Measurements from ENCODE around the gene TBC1D10B. TPM values are rescaled to one million over a fixed set of nuclear protein-coding genes. Genes with fewer than 3 reads are reported as not detected.

TBC1D10B gene
- total and polyA plus RNA-seq, 2 of the 8 experiments (the other 6 are each of a cell fraction or from before 2014, with no cell fraction given) = 15.4 to 28.6 TPM

GRCh38 chr16:30375864-30376263 is 5.6 kb upstream of the TBC1D10B start:
- 0 out of 2 replicates have a peak overlapping the region, but pooled peaks have one; percentile 9 for H2BK12ac ChIP-seq (ENCODE audit: low read depth, low read length)
- no peak overlapping the region for H2BK15ac ChIP-seq (ENCODE audit: low read length)
- H3K14ac ChIP-seq (ENCODE audit: insufficient read length) = no peak overlapping the region
- DNase-seq (ENCODE audit: low read depth in 1 of 2, low spot score in 2 of 2) (no peak), FAIRE-seq (no peak)
- H3K56ac ChIP-seq (replicated peaks; ENCODE audit: insufficient read length, low read depth, low read length) = no peak overlapping the region
- peaks cover 10% of the 10 kb centered on the region for H3K23me2 ChIP-seq (ENCODE audit: low read depth, low read length)
- H3K9ac ChIP-seq (replicated peaks in 1 of 4; ENCODE audit: extremely low read depth in 1 of 4, low read depth in 3 of 4, low read length in 3 of 4) = no peak overlapping the region; a peak in 1 of 7 replicates
- H3K27ac ChIP-seq (ENCODE audit: low read depth, low read length) = no peak overlapping the region
- ChIA-PET CTCF (ENCODE audit: partially characterized antibody) (interaction anchor here (0.8 to 1.1 kb wide), 2 partner anchors 12 to 27 kb away, joined by 3 to 8 read pairs; no protein-coding TSS in a partner anchor), POLR2A (ENCODE audit: partially characterized antibody) (interaction anchor here (0.8 to 13.6 kb wide), 6 partner anchors 13 to 372 kb away, joined by 3 to 151 read pairs (median 8); partner anchors contain the start of genes CD2BP2, PHKG2, ZNF48 and ZNF771)
- no peaks in the 10 kb centered on the region for H3K36me3 ChIP-seq (ENCODE audit: control insufficient read depth in 2 of 4, insufficient read depth in 4 of 4, low read length in 3 of 4)
- peak overlapping the region; percentile 62 for H4K91ac ChIP-seq (replicated peaks; ENCODE audit: insufficient read length, low read length)
- peak; percentile 61 for TF ChIP-seq TEAD4 (IDR thresholded peaks at IDR 0.05; ENCODE audit: low read depth, low read length)
- TF ChIP-seq TCF12 (IDR thresholded peaks at IDR 0.05; ENCODE audit: low read depth, low read length) = 0 out of 2 replicates have a peak, but pooled peaks have one; percentile 53
- TF ChIP-seq KDM4A (IDR thresholded peaks at IDR 0.05; ENCODE audit: low read depth, low read length, severe bottlenecking) = no peak
- 0 out of 2 replicates have a peak, but pooled peaks have one; percentile 15 for TF ChIP-seq SP1 (IDR thresholded peaks at IDR 0.05; ENCODE audit: low read depth, low read length)
- 92% methylated on average over 8 of the region's 8 CpGs; no CpG with 5 or more reads in 1 of the 2 experiments for WGBS, 2 experiments (ENCODE audit: extremely low coverage in 1 of 2, insufficient coverage in 1 of 2, insufficient read length in 1 of 2, insufficient replicate concordance in 2 of 2, low coverage in 1 of 2, low lambda C conversion rate in 2 of 2, missing lambda C conversion rate in 1 of 2)
- H3K4me1 ChIP-seq (replicated peaks in 1 of 4; ENCODE audit: control insufficient read depth in 3 of 4, insufficient read depth in 4 of 4, low read length in 3 of 4) = peaks cover 0 to 9% (median 8%) of the 10 kb centered on the region in 4 experiments; a peak in 5 of 7 replicates
- no peaks in the 10 kb centered on the region for H4K20me1 ChIP-seq (replicated peaks in 1 of 2; ENCODE audit: control insufficient read depth in 1 of 2, insufficient read depth in 2 of 2, low read length in 2 of 2)
- no peak overlapping the region for H2AK5ac ChIP-seq (ENCODE audit: low read depth, low read length)
- H3K4me2 ChIP-seq (ENCODE audit: insufficient read depth in 1 of 2, low read depth in 2 of 2, low read length in 2 of 2) = no peak overlapping the region; a peak in 1 of 4 replicates
- no peak overlapping the region for H3K4me3 ChIP-seq (ENCODE audit: extremely low read depth in 1 of 4, insufficient read depth in 2 of 4, low read depth in 3 of 4, low read length in 4 of 4)
- H3K27me3 ChIP-seq (replicated peaks in 1 of 4; ENCODE audit: control insufficient read depth in 3 of 4, extremely low read depth in 1 of 4, insufficient read depth in 3 of 4, low read length in 3 of 4) = no peaks in the 10 kb centered on the region
- no peak overlapping the region for H3K23ac ChIP-seq (ENCODE audit: insufficient read length)
- H3K79me1 ChIP-seq (ENCODE audit: low read depth, low read length) = no peaks in the 10 kb centered on the region
- no peak overlapping the region for H2AFZ ChIP-seq (ENCODE audit: low read length)
- no peak overlapping the region for H4K8ac ChIP-seq (ENCODE audit: extremely low read depth, insufficient read depth, low read length)
- no peak overlapping the region for H4K5ac ChIP-seq (ENCODE audit: insufficient read length, low read depth, low read length)
- no peak overlapping the region for H2BK120ac ChIP-seq (replicated peaks; ENCODE audit: low read depth, low read length)
- no peak overlapping the region for H2BK5ac ChIP-seq (ENCODE audit: low read depth, low read length)
- H3K79me2 ChIP-seq (ENCODE audit: control insufficient read depth in 1 of 2, insufficient read depth in 2 of 2, low read length in 2 of 2) = no peaks in the 10 kb centered on the region
- H3K9me3 ChIP-seq (ENCODE audit: insufficient read depth in 2 of 2, low read depth in 1 of 2, low read length in 1 of 2) = no peaks in the 10 kb centered on the region
- no peak overlapping the region for H2BK20ac ChIP-seq (ENCODE audit: low read length)
- H3K18ac ChIP-seq (ENCODE audit: extremely low read depth, low read length) = no peak overlapping the region
- H3K4ac ChIP-seq (replicated peaks; ENCODE audit: insufficient read length, low read depth, low read length) = no peak overlapping the region
